HCT116 (cell line): Measurements from ENCODE around the gene MPZL2.

ENCODE experiments used
- CTCF ChIP-seq, 3 experiments: fragments of 200-600 bp in 1 of 3; sonication (generic) in 1 of 3; IDR thresholded peaks in 2 of 3; conservative IDR thresholded peaks in 1 of 3; 2 replicates each; pipeline ENCODE4 v1.5.1; 2012 to 2017; ENCODE audit warnings: low read depth in 2 of 3, low read length in 2 of 3, antibody characterized with exemption in 1 of 3, borderline replicate concordance in 1 of 3, control low read depth in 1 of 3, mild to moderate bottlenecking in 1 of 3, mixed read lengths in 1 of 3, mixed run types in 1 of 3, moderate library complexity in 1 of 3; ENCODE audit not compliant: insufficient read depth in 1 of 3
- EGR1 ChIP-seq: IDR thresholded peaks from 2 replicates; pipeline ENCODE4 v1.6.1; 2012; ENCODE audit warnings: low read depth
- EZH2 ChIP-seq: fragments of 200-600 bp; sonication (generic); IDR thresholded peaks from 2 replicates; pipeline ENCODE4 v1.6.1; 2017; ENCODE audit warnings: antibody characterized with exemption, mixed run types
- POLR2AphosphoS5 ChIP-seq: IDR thresholded peaks from 2 replicates; pipeline ENCODE4 v1.6.1; 2011; ENCODE audit warnings: mild to moderate bottlenecking, low read depth, low read length, moderate library complexity

GRCh38 chr11:118310271-118310670 lies 46.2 kb upstream of the MPZL2 start:
- TF ChIP-seq EGR1, result no peak
- no peak for TF ChIP-seq EZH2
- TF ChIP-seq POLR2AphosphoS5, result no peak
- TF ChIP-seq CTCF (IDR thresholded peaks at IDR 0.05 in 2 of 3, conservative IDR thresholded peaks at IDR 0.05 in 1 of 3; ENCODE audit: borderline replicate concordance in 1 of 3, insufficient read depth in 1 of 3, low read depth in 2 of 3, low read length in 2 of 3), result no peak
